ENCODE data around the gene DEPDC1.
"Not testable (repeated sequence)": the region's sequence is repeated elsewhere in the genome, so short reads cannot be mapped to it uniquely, and the experiment has no call there.

DEPDC1 gene

DNA sequence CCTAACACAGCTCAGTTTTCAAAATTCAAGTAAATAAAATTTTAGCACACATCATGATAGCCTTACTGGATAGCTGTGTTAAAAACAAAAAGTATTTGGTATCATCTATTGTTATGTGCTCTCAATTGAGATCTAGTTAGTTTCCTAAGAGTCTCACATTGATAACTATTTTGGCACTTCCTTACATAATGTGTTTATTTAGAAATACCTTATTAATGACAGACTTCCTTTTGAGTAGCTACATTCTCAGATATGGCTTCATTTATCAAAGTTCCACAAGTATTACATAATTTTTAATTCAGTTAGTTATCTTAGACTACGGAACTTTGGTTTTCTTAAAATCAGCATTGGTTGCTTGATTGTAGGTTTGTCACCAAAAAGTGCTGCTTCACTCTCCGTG is 20.3 kb downstream of the DEPDC1 start:
- peaks cover 74% of the 10 kb centered on the region for H3K36me3 ChIP-seq (ENCODE audit: control insufficient read depth, insufficient read depth, low read length)

DNA sequence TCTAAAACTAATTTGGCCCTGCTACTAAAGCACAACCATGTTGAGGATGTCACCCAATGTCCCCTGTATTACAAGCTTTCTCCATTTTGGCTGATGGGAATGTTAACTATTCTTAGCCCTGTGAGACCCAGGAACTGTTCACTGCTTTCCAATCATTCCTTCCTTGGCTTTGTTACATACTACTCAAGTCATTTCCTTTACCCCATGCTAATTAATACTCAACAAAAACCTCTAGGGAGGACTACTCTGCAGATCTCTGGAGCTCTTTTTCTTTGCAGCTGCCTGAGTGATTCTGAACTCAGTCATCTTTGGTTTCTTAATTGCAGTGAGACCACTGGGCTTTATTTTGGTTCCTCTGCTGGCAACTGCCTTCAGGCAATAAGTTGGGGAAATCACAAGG is 23.8 kb downstream of the DEPDC1 start:
- Histone ChIP-seq H3K9me3 (ENCODE audit: control insufficient read depth, insufficient read depth, low read length) (no peaks in the 10 kb centered on the region), H3K4me1 (ENCODE audit: control insufficient read depth, insufficient read depth, low read length) (no peaks in the 10 kb centered on the region), H3K36me3 (ENCODE audit: control insufficient read depth, insufficient read depth, low read length) (peaks cover 38% of the 10 kb centered on the region), H3K27ac (ENCODE audit: low read depth, low read length) (no peak overlapping the region), H3K9ac (ENCODE audit: low read depth, low read length) (no peak overlapping the region), H3K4me3 (ENCODE audit: low read depth, low read length) (no peak overlapping the region), H3K27me3 (ENCODE audit: control insufficient read depth, insufficient read depth, low read length) (no peaks in the 10 kb centered on the region)

More for the DNA sequence above, 20.3 kb downstream of the DEPDC1 start:
- H3K27ac ChIP-seq (ENCODE audit: low read depth, low read length); H3K9me3 ChIP-seq (ENCODE audit: control insufficient read depth, insufficient read depth, low read length); H3K4me3 ChIP-seq (ENCODE audit: low read depth, low read length); H3K4me1 ChIP-seq (ENCODE audit: control insufficient read depth, insufficient read depth, low read length); H3K9ac ChIP-seq (ENCODE audit: low read depth, low read length); H3K27me3 ChIP-seq (ENCODE audit: control insufficient read depth, insufficient read depth, low read length): not testable (repeated sequence)

DNA sequence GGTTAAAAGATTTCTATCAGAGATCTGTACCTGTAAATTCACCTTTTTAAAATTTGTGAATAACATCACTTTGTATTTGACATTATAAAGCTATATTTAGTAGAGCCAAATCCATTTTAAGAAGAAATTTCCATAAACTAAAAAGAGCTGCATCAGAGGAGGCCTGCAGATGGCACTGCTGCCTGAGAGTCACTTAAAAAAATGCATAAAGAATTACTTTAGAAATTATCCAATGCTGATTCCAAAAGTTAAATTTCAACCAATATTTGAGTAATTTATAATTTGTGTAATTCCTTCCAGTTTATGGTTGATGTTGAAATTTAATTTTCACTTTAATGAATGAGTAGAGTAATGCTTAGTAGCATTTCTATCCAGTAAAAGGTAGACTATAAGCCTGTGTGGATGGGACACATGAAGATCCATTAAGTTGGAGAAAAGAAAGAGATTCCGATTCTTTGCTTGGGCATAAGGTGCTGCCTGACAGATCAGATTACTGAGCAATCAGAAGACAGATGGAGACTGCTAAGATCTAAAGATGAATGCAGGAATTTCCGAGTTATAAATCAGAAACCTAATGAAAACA is 26.4 kb downstream of the DEPDC1 start:
- H3K27ac ChIP-seq (ENCODE audit: low read depth, low read length): no peak overlapping the region
- H3K9ac ChIP-seq (ENCODE audit: low read depth, low read length): no peak overlapping the region
- H3K9me3 ChIP-seq (ENCODE audit: control insufficient read depth, insufficient read depth, low read length): no peaks in the 10 kb centered on the region
- H3K27me3 ChIP-seq (ENCODE audit: control insufficient read depth, insufficient read depth, low read length): no peaks in the 10 kb centered on the region
- H3K4me3 ChIP-seq (ENCODE audit: low read depth, low read length): no peak overlapping the region
- H3K36me3 ChIP-seq (ENCODE audit: control insufficient read depth, insufficient read depth, low read length): peaks cover 12% of the 10 kb centered on the region
- H3K4me1 ChIP-seq (ENCODE audit: control insufficient read depth, insufficient read depth, low read length): peaks cover under 1% of the 10 kb centered on the region; the same call in 1 of the 2 replicates

DNA sequence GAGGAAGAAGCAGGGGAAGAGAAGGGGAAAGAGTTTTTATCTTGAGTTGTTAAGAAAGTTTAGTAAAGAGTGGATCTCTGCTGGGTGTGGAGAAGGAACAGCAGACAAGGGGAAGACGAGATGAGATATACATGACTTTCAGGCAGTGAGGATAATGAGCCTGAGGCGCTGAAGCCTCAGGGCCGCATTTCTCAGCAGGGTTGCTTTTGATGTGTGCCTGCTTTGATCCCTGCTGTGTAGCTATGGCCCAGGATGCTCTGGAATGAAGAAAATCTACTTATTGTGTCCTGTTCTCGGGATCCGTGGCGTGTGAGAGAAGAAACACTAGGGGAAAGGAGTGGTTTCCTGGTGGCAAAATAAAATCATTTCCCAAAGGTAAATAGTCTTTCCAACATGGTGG is 32.0 kb downstream of the DEPDC1 start:
- Histone ChIP-seq H3K27ac (ENCODE audit: low read depth, low read length) (no peak overlapping the region), H3K9me3 (ENCODE audit: control insufficient read depth, insufficient read depth, low read length) (no peaks in the 10 kb centered on the region), H3K9ac (ENCODE audit: low read depth, low read length) (no peak overlapping the region), H3K27me3 (ENCODE audit: control insufficient read depth, insufficient read depth, low read length) (no peaks in the 10 kb centered on the region), H3K36me3 (ENCODE audit: control insufficient read depth, insufficient read depth, low read length) (no peaks in the 10 kb centered on the region), H3K4me1 (ENCODE audit: control insufficient read depth, insufficient read depth, low read length) (peaks cover 12% of the 10 kb centered on the region), H3K4me3 (ENCODE audit: low read depth, low read length) (no peak overlapping the region)

DNA sequence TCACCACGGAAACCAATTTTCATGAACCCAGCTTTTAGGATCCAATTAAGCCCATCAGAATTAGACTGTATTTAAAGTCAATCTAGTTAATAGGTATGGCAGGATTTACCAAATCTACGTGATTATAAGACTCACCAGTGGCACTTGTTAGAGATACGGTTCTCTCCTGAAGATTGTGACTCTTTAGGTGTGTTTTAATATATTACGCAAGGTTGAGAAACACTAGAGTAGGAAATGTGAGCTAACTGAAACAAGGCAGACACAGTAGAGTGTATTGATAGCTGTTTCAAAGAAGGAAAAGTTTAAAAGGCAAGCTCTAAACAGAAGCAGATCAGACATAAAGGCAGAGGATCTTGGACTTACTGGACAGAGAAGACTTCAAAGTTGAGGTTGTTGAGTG is 35.9 kb downstream of the DEPDC1 start:
- no peak overlapping the region for H3K9ac ChIP-seq (ENCODE audit: low read depth, low read length)
- H3K4me3 ChIP-seq (ENCODE audit: low read depth, low read length): no peak overlapping the region
- peaks cover 12% of the 10 kb centered on the region for H3K4me1 ChIP-seq (ENCODE audit: control insufficient read depth, insufficient read depth, low read length)
- no peaks in the 10 kb centered on the region for H3K27me3 ChIP-seq (ENCODE audit: control insufficient read depth, insufficient read depth, low read length)
- H3K36me3 ChIP-seq (ENCODE audit: control insufficient read depth, insufficient read depth, low read length): no peaks in the 10 kb centered on the region
- no peaks in the 10 kb centered on the region for H3K9me3 ChIP-seq (ENCODE audit: control insufficient read depth, insufficient read depth, low read length)
- H3K27ac ChIP-seq (ENCODE audit: low read depth, low read length): no peak overlapping the region

DNA sequence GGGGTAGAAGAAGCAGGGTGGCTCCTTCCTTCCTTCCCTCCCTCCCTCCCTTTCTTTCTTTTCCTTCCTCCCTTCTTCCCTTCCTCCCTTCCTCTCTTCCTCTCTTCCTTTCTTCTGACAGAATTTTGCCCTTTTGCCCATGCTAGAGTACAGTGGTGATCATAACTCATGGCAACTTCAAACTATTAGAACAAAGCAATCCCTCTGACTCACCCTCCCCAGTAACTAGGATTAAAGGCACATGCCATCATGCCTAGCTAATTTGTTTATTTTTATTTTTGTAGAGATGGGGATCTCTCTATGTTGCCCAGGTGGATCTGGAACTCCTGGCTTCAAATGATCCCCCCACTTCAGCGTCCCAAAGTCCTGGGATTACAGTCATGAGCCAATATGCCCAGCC is 37.1 kb downstream of the DEPDC1 start:
- H3K9me3 ChIP-seq (ENCODE audit: control insufficient read depth, insufficient read depth, low read length): no peaks in the 10 kb centered on the region
- no peak overlapping the region for H3K27ac ChIP-seq (ENCODE audit: low read depth, low read length)
- no peaks in the 10 kb centered on the region for H3K36me3 ChIP-seq (ENCODE audit: control insufficient read depth, insufficient read depth, low read length)
- H3K9ac ChIP-seq (ENCODE audit: low read depth, low read length): no peak overlapping the region
- H3K4me1 ChIP-seq (ENCODE audit: control insufficient read depth, insufficient read depth, low read length): peaks cover 4% of the 10 kb centered on the region; the same call in 1 of the 2 replicates
- H3K27me3 ChIP-seq (ENCODE audit: control insufficient read depth, insufficient read depth, low read length): no peaks in the 10 kb centered on the region
- H3K4me3 ChIP-seq (ENCODE audit: low read depth, low read length): no peak overlapping the region

DNA sequence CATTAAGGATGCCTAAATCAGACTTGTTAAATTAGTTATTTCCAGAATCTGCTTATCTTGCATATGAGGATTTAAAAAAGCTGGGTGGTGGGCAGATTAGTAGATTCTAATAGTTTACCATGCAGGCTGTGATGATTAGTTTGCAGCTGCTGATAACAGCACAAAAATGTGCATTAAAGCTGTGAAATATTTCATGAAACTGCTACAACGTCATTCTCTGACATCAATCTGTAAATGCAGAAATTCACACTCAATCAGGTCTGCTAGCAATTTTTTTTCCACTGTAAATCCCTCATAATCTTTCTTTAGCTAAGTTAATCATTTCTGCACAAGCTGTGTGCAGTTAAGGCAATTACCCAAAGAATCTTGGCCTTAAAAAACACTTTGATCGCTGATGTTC is 37.8 kb downstream of the DEPDC1 start:
- no peak overlapping the region for H3K27ac ChIP-seq (ENCODE audit: low read depth, low read length)
- H3K4me3 ChIP-seq (ENCODE audit: low read depth, low read length): no peak overlapping the region
- no peak overlapping the region for H3K9ac ChIP-seq (ENCODE audit: low read depth, low read length)
- no peaks in the 10 kb centered on the region for H3K9me3 ChIP-seq (ENCODE audit: control insufficient read depth, insufficient read depth, low read length)
- H3K4me1 ChIP-seq (ENCODE audit: control insufficient read depth, insufficient read depth, low read length): no peaks in the 10 kb centered on the region
- H3K27me3 ChIP-seq (ENCODE audit: control insufficient read depth, insufficient read depth, low read length): no peaks in the 10 kb centered on the region
- no peaks in the 10 kb centered on the region for H3K36me3 ChIP-seq (ENCODE audit: control insufficient read depth, insufficient read depth, low read length)

DNA sequence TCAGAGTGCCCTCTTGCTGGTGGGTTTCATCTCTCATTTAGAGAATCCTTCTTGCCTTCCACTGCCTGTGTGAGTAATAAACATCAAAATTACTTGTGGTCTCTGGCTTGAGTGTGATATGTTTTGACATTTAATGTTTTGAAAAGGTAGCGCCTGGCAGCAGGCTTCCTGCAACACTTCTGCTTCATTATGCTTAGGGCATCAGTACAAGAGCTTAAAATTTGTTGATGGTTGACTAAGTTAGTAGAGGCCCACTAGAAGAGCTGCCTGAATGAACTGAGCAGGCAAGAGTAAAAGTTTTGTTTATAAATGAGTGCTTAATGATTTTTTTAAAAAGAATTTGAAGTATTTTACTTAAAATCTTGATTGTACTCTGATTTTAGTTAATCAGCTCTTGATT is 40.7 kb downstream of the DEPDC1 start:
- Histone ChIP-seq H3K9ac (ENCODE audit: low read depth, low read length) (no peak overlapping the region), H3K9me3 (ENCODE audit: control insufficient read depth, insufficient read depth, low read length) (no peaks in the 10 kb centered on the region), H3K27ac (ENCODE audit: low read depth, low read length) (no peak overlapping the region), H3K36me3 (ENCODE audit: control insufficient read depth, insufficient read depth, low read length) (no peaks in the 10 kb centered on the region), H3K27me3 (ENCODE audit: control insufficient read depth, insufficient read depth, low read length) (no peaks in the 10 kb centered on the region), H3K4me1 (ENCODE audit: control insufficient read depth, insufficient read depth, low read length) (no peaks in the 10 kb centered on the region), H3K4me3 (ENCODE audit: low read depth, low read length) (no peak overlapping the region)

- Histone ChIP-seq H3K36me3 (ENCODE audit: control insufficient read depth, insufficient read depth, low read length) (no peaks in the 10 kb centered on the region), H3K4me1 (ENCODE audit: control insufficient read depth, insufficient read depth, low read length) (no peaks in the 10 kb centered on the region), H3K27me3 (ENCODE audit: control insufficient read depth, insufficient read depth, low read length) (no peaks in the 10 kb centered on the region), H3K9ac (ENCODE audit: low read depth, low read length) (no peak overlapping the region), H3K9me3 (ENCODE audit: control insufficient read depth, insufficient read depth, low read length) (no peaks in the 10 kb centered on the region), H3K27ac (ENCODE audit: low read depth, low read length) (no peak overlapping the region), H3K4me3 (ENCODE audit: low read depth, low read length) (no peak overlapping the region)
These were observed 42.3 kb downstream of the DEPDC1 start for GRCh38 chr1:68454534-68454933.

GRCh38 chr1:68453060-68453670 is 43.7 kb downstream of the DEPDC1 start:
- Histone ChIP-seq H3K27me3 (ENCODE audit: control insufficient read depth, insufficient read depth, low read length) (no peaks in the 10 kb centered on the region), H3K4me1 (ENCODE audit: control insufficient read depth, insufficient read depth, low read length) (no peaks in the 10 kb centered on the region), H3K4me3 (ENCODE audit: low read depth, low read length) (no peak overlapping the region), H3K9me3 (ENCODE audit: control insufficient read depth, insufficient read depth, low read length) (no peaks in the 10 kb centered on the region), H3K36me3 (ENCODE audit: control insufficient read depth, insufficient read depth, low read length) (no peaks in the 10 kb centered on the region), H3K27ac (ENCODE audit: low read depth, low read length) (no peak overlapping the region), H3K9ac (ENCODE audit: low read depth, low read length) (no peak overlapping the region)

DNA sequence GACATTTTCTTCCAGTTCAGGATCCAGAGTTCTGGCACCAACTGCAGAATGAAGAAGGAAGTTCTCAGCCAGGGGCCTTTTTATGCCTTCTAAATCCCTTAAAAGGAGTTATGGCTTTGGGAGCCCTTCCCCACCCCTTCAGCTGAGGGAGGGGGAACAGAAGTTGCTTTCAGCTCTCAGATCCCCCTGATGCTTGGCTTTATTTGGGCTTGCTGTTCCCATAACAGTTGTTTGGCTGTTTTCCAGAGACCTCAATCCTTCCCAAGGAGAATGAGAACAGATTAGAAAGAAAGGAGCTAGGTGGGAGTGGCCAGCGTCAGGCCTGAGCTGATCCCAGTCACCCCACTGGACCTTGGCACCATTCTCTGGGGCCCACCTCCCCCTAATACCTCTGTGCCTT is 47.0 kb downstream of the DEPDC1 start, which contains the start of gene RPE65:
TSS of gene RPE65 (minus strand) at position 54 of the 400 bp plus-strand sequence. CDS start at position 5, 49 bp downstream.
- no peaks in the 10 kb centered on the region for H3K4me1 ChIP-seq (ENCODE audit: control insufficient read depth, insufficient read depth, low read length)
- no peaks in the 10 kb centered on the region for H3K36me3 ChIP-seq (ENCODE audit: control insufficient read depth, insufficient read depth, low read length)
- no peaks in the 10 kb centered on the region for H3K9me3 ChIP-seq (ENCODE audit: control insufficient read depth, insufficient read depth, low read length)
- no peaks in the 10 kb centered on the region for H3K27me3 ChIP-seq (ENCODE audit: control insufficient read depth, insufficient read depth, low read length)
- no peak within 1 kb of the TSS for H3K4me3 ChIP-seq (ENCODE audit: low read depth, low read length)
- no peak within 1 kb of the TSS for H3K9ac ChIP-seq (ENCODE audit: low read depth, low read length)
- H3K27ac ChIP-seq (ENCODE audit: low read depth, low read length): no peak within 1 kb of the TSS

All from HUES48 (cell line).